Ovary (tissue), 9 donors: ENCODE measurements around the gene MYO3A. TPM values are rescaled to one million over a fixed set of nuclear protein-coding genes. Genes with fewer than 3 reads are reported as not detected.

ENCODE experiments used
- DNase-seq, 5 donors: peaks; one replicate each; pipeline ENCODE4 v3.0.0-alpha.2; 2019 to 2020
- H3K27ac ChIP-seq, 2 donors: fragments of 200-600 bp; one replicate each; pipeline versions ENCODE4 v1.5.1 to v1.8.0; 2019 to 2022
- H3K27me3 ChIP-seq: fragments of 200-600 bp; one replicate; pipeline ENCODE4 v1.8.0; 2022
- H3K36me3 ChIP-seq: fragments of 200-600 bp; sonication (generic); one replicate; pipeline ENCODE4 v1.5.1; 2019
- H3K4me1 ChIP-seq: one replicate; pipeline ENCODE4 v1.8.1; 2013; ENCODE audit warnings: mild to moderate bottlenecking, moderate library complexity; ENCODE audit not compliant: insufficient read depth
- H3K4me3 ChIP-seq: fragments of 200-600 bp; sonication (generic); one replicate; pipeline ENCODE4 v1.5.1; 2017
- H3K9me3 ChIP-seq, 2 donors: fragments of 200-600 bp in 1 of 2; sonication (generic) in 1 of 2; one replicate each; pipeline versions ENCODE4 v1.5.1 to v1.8.1; 2013 to 2019; ENCODE audit warnings: mild to moderate bottlenecking in 1 of 2, moderate library complexity in 1 of 2
- EP300 ChIP-seq: sonication (generic); formaldehyde crosslinking; IDR thresholded peaks from one replicate; pipeline ENCODE4 v1.6.1; 2017; ENCODE audit warnings: antibody characterized with exemption
- POLR2A ChIP-seq: fragments of 450-650 bp; IDR thresholded peaks from one replicate; pipeline ENCODE4 v1.6.1; 2017; ENCODE audit warnings: antibody characterized with exemption, mild to moderate bottlenecking, moderate library complexity
- WGBS, 3 donors: extraction: QIAGEN DNeasy Blood & Tissue Kit in 1 of 3; methylation state at CpG; one replicate each; pipeline versions ENCODE4 v1.1.5 to v1.1.7; 2013 to 2017; 5-methylcytosine and 5-hydroxymethylcytosine counted together
- intact Hi-C, 4 donors: fragments of 100-400 bp; cut with DNase I; formaldehyde crosslinking; loops; one replicate each; pipeline versions ENCODE4 v1.11.0 to v1.15.1; 2022 to 2023
- polyA plus RNA-seq, 2 donors: library from polyadenylated mRNA; stranded (reverse); fragments of 200-250 nt in 1 of 2; fragments of 350-450 nt in 1 of 2; fragmentation: Illumina TruSeq in 1 of 2; extraction: RNeasy Lipid Tissue Mini Kit (QIAGEN cat#74804) in 1 of 2; gene quantifications; one replicate each; pipeline ENCODE4 v1.2.3, GENCODE V29; 2013 to 2014
- total RNA-seq, 7 donors: library from RNA; depleted of rRNA in 2 of 7; stranded (reverse); fragments of >200 nt in 2 of 7; fragmentation: NEBNext Ultra II Directional in 3 of 7; extraction: Animal tissue kit (Norgen Biotek cat#: 25700) in 3 of 7; gene quantifications; one replicate each; pipeline versions ENCODE4 v1.1.0 to v1.2.4, GENCODE V29; 2016 to 2023
- TF ChIP-seq, protein P1 (sequence below), 3 donors: fragments of 450-650 bp in 2 of 3; fragments of 200-600 bp in 1 of 3; IDR thresholded peaks; one replicate each; pipeline versions ENCODE4 v1.5.1 to v1.8.0; 2016 to 2022; ENCODE audit warnings: antibody characterized with exemption in 3 of 3, mild to moderate bottlenecking in 1 of 3
- donor health status: DM: no; HTN: no; CAD: no; lungs with moderate emphysema.
- donor health status: DM: no; HTN: no; CAD: no.
- donor health status: Bipolar disorder and iron deficiency.
- donor health status: DM: yes; HTN: yes; CAD: no.
- donor health status: DM: no; HTN: no; CAD: no.
- donor health status: DM: yes; HTN: yes; CAD: no.

Gene MYO3A
- total and polyA plus RNA-seq, 9 donors = 0.02 to 5.4 (median 0.15) TPM; not detected in 4

DNA sequence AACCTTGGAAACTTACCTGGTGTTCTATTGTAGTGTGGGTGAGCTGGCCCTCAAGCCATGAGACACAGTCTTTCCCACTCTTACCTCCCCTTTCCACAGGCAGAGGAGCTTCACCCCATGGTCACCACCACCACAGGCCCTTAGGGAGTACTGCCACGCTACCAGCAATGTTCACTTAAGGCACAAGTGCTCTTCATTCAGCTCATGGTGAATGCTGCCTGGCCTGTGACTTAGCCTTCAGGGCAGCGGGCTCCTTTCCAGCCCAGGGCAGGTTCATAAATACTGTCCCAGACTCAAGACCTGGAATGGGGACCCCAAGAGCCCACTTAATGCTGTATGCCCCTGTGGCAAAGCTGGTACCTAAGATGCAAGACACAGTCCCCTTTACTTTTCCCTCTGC, 109.4 kb downstream of the MYO3A start:
- no peaks in the 10 kb centered on the region for H3K36me3 ChIP-seq
- no peak for DNase-seq
- no peaks in the 10 kb centered on the region for H3K27me3 ChIP-seq
- intact Hi-C loops = no loop called here
- WGBS, 3 donors = 75 to 84% (median 83%) methylated on average over 2 of the region's 2 CpGs
- no peak for TF ChIP-seq POLR2A
- no peak for TF ChIP-seq EP300
- TF ChIP-seq, protein P1, sequence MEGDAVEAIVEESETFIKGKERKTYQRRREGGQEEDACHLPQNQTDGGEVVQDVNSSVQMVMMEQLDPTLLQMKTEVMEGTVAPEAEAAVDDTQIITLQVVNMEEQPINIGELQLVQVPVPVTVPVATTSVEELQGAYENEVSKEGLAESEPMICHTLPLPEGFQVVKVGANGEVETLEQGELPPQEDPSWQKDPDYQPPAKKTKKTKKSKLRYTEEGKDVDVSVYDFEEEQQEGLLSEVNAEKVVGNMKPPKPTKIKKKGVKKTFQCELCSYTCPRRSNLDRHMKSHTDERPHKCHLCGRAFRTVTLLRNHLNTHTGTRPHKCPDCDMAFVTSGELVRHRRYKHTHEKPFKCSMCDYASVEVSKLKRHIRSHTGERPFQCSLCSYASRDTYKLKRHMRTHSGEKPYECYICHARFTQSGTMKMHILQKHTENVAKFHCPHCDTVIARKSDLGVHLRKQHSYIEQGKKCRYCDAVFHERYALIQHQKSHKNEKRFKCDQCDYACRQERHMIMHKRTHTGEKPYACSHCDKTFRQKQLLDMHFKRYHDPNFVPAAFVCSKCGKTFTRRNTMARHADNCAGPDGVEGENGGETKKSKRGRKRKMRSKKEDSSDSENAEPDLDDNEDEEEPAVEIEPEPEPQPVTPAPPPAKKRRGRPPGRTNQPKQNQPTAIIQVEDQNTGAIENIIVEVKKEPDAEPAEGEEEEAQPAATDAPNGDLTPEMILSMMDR (IDR thresholded peaks at IDR 0.05) = no peak
- H3K9me3 ChIP-seq = peaks cover 0 to 3% of the 10 kb centered on the region in 2 donors
- H3K27ac ChIP-seq = no peak overlapping the region
- H3K4me1 ChIP-seq = no peaks in the 10 kb centered on the region
- no peak overlapping the region for H3K4me3 ChIP-seq

GRCh38 chr10:26044141-26044749, 110.2 kb downstream of the MYO3A start:
- intact Hi-C loops = no loop called here
- H3K36me3 ChIP-seq = no peaks in the 10 kb centered on the region
- no peaks in the 10 kb centered on the region for H3K27me3 ChIP-seq
- peaks cover 0 to 3% of the 10 kb centered on the region in 2 donors for H3K9me3 ChIP-seq
- DNase-seq = no peak
- 11 to 35% (median 21%) methylated on average over 3 of the region's 3 CpGs for WGBS, 3 donors
- H3K4me3 ChIP-seq = no peak overlapping the region
- no peaks in the 10 kb centered on the region for H3K4me1 ChIP-seq
- H3K27ac ChIP-seq = no peak overlapping the region
- TF ChIP-seq POLR2A (no peak), EP300 (no peak)
- TF ChIP-seq, protein P1 (IDR thresholded peaks at IDR 0.05) = no peak

DNA sequence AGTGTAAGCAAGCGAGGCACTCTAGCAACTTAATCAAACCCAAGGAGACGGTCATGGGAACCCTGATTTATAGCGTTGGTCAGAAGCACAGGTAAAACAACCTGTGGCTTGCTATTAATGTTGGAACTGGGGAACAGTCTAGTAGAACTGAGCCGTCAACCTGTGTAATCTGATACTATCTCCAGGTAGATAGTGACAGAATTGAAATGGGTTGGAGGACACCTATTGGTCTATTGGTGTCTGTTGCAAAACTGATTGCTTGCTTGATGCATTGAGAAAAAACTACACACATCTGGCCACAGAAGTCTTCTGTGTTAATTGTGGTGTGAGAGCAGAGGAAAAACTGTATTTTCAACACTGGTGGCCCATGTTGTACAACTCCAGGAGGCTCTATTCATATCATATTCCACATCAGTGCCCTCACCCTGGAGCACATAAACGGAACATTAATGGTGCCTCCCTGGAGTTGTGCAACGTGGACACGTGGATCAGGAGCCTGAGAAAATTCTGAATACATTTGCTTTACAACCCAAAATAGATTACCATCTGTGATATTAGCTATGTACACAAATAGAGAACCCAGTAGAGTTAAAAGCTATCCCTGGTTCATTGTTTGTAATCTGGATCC, 112.2 kb downstream of the MYO3A start:
- no peak overlapping the region for H3K4me3 ChIP-seq
- TF ChIP-seq EP300 (no peak), POLR2A (no peak)
- TF ChIP-seq, protein P1 (IDR thresholded peaks at IDR 0.05) = no peak
- 74 to 88% (median 80%) methylated on average over 7 of the region's 7 CpGs for WGBS, 3 donors
- H3K27me3 ChIP-seq = no peaks in the 10 kb centered on the region
- H3K27ac ChIP-seq = no peak overlapping the region
- H3K9me3 ChIP-seq = peaks cover 0 to 3% of the 10 kb centered on the region in 2 donors
- H3K4me1 ChIP-seq = no peaks in the 10 kb centered on the region
- H3K36me3 ChIP-seq = no peaks in the 10 kb centered on the region
- DNase-seq = no peak
- intact Hi-C loops = no loop called here

DNA sequence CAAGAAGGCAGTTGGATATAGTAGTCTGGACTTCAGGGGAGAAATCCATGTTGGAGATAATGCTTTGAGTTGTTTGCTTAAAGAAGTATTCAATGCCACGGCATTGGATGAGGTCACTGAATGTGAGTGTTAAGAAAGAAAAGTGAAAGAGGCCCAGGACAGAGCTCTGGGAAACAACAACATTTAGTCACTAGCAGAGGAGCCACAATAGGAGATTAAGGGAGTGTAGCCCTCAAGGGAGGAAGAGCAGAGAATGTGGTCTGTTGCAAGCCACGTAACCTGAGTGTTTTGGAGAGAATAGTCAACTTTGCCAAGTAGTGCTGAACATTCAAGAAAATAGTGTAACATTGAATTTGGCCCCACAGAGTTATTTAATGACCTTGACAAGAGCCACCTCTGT, 114.7 kb downstream of the MYO3A start:
- WGBS, 3 donors = 58 to 85% (median 68%) methylated on average over 2 of the region's 2 CpGs
- intact Hi-C loops = no loop called here
- H3K4me1 ChIP-seq = no peaks in the 10 kb centered on the region
- no peak for TF ChIP-seq EP300
- no peak for TF ChIP-seq POLR2A
- TF ChIP-seq, protein P1 (IDR thresholded peaks at IDR 0.05) = no peak
- H3K4me3 ChIP-seq = no peak overlapping the region
- DNase-seq = no peak
- H3K36me3 ChIP-seq = no peaks in the 10 kb centered on the region
- H3K9me3 ChIP-seq = peaks cover 0 to 3% of the 10 kb centered on the region in 2 donors
- no peak overlapping the region for H3K27ac ChIP-seq
- H3K27me3 ChIP-seq = no peaks in the 10 kb centered on the region
